IgD-negative memory B cell (primary cell): ENCODE measurements around the gene TRPM3. TPM values are rescaled to one million over a fixed set of nuclear protein-coding genes. Genes with fewer than 3 reads are reported as not detected.

ENCODE experiments used
- H3K27ac Mint-ChIP-seq, 3 donors: one replicate each; pipeline ENCODE4 v1.8.0; 2020 to 2022; ENCODE audit warnings: mild to moderate bottlenecking in 3 of 3, mixed read lengths in 3 of 3, moderate library complexity in 1 of 3
- H3K27me3 Mint-ChIP-seq: one replicate; pipeline ENCODE4 v1.8.0; 2021; ENCODE audit warnings: mixed read lengths
- H3K36me3 Mint-ChIP-seq: one replicate; pipeline ENCODE4 v1.8.0; 2020; ENCODE audit warnings: mild to moderate bottlenecking, mixed read lengths
- H3K4me1 Mint-ChIP-seq, 3 donors: one replicate each; pipeline ENCODE4 v1.8.0; 2020 to 2022; ENCODE audit warnings: mixed read lengths in 3 of 3, mild to moderate bottlenecking in 1 of 3
- H3K4me3 Mint-ChIP-seq, 4 donors: one replicate each; pipeline ENCODE4 v1.8.0; 2020 to 2022; ENCODE audit warnings: mild to moderate bottlenecking in 4 of 4, mixed read lengths in 4 of 4, moderate library complexity in 3 of 4
- H3K9me3 Mint-ChIP-seq, 3 donors: one replicate each; pipeline ENCODE4 v1.8.0; 2020 to 2021; ENCODE audit warnings: mixed read lengths in 3 of 3, mild to moderate bottlenecking in 1 of 3
- polyA plus RNA-seq: library from polyadenylated mRNA; unstranded; fragments of 300-500 nt; fragmentation: Illumina TruSeq; gene quantifications from one replicate; pipeline ENCODE4 v1.2.3, GENCODE V29; 2021

Gene TRPM3
- polyA plus RNA-seq, 1 donor from 2014 or later: not detected

GRCh38 chr9:70551396-70551795 lies 570.0 kb downstream of the TRPM3 start:
- H3K9me3 Mint-ChIP-seq: no peaks in the 10 kb centered on the region
- H3K27ac Mint-ChIP-seq: no peak overlapping the region
- H3K4me1 Mint-ChIP-seq: no peaks in the 10 kb centered on the region
- no peaks in the 10 kb centered on the region for H3K27me3 Mint-ChIP-seq
- no peaks in the 10 kb centered on the region for H3K36me3 Mint-ChIP-seq
- H3K4me3 Mint-ChIP-seq: no peak overlapping the region

GRCh38 chr9:70549926-70550325 lies 571.5 kb downstream of the TRPM3 start:
- H3K4me1 Mint-ChIP-seq: no peaks in the 10 kb centered on the region
- no peaks in the 10 kb centered on the region for H3K36me3 Mint-ChIP-seq
- no peaks in the 10 kb centered on the region for H3K27me3 Mint-ChIP-seq
- H3K27ac Mint-ChIP-seq: no peak overlapping the region
- H3K4me3 Mint-ChIP-seq: no peak overlapping the region
- no peaks in the 10 kb centered on the region for H3K9me3 Mint-ChIP-seq

- Mint-ChIP-seq H3K36me3 (no peaks in the 10 kb centered on the region), H3K9me3 (no peaks in the 10 kb centered on the region), H3K4me1 (no peaks in the 10 kb centered on the region), H3K27ac (no peak overlapping the region), H3K27me3 (peaks cover 2% of the 10 kb centered on the region), H3K4me3 (no peak overlapping the region)
Measured at GRCh38 chr9:70542311-70542931, 579.0 kb downstream of the TRPM3 start.

GRCh38 chr9:70540016-70540415 lies 581.4 kb downstream of the TRPM3 start:
- no peak overlapping the region for H3K27ac Mint-ChIP-seq
- H3K36me3 Mint-ChIP-seq: no peaks in the 10 kb centered on the region
- H3K27me3 Mint-ChIP-seq: peaks cover 5% of the 10 kb centered on the region
- no peak overlapping the region for H3K4me3 Mint-ChIP-seq
- no peaks in the 10 kb centered on the region for H3K4me1 Mint-ChIP-seq
- H3K9me3 Mint-ChIP-seq: no peaks in the 10 kb centered on the region

GRCh38 chr9:70539526-70539925 lies 581.9 kb downstream of the TRPM3 start:
- no peak overlapping the region for H3K27ac Mint-ChIP-seq
- H3K4me1 Mint-ChIP-seq: peaks cover 0 to 1% (median 0%) of the 10 kb centered on the region in 3 donors
- H3K36me3 Mint-ChIP-seq: no peaks in the 10 kb centered on the region
- H3K9me3 Mint-ChIP-seq: no peaks in the 10 kb centered on the region
- H3K4me3 Mint-ChIP-seq: no peak overlapping the region
- H3K27me3 Mint-ChIP-seq: peaks cover 6% of the 10 kb centered on the region

GRCh38 chr9:70539001-70539400 lies 582.4 kb downstream of the TRPM3 start:
- Mint-ChIP-seq H3K9me3 (no peaks in the 10 kb centered on the region), H3K36me3 (no peaks in the 10 kb centered on the region), H3K4me3 (no peak overlapping the region), H3K27me3 (peaks cover 6% of the 10 kb centered on the region), H3K4me1 (peaks cover 0 to 1% (median 0%) of the 10 kb centered on the region in 3 donors), H3K27ac (no peak overlapping the region)

- Mint-ChIP-seq H3K27ac (no peak overlapping the region), H3K27me3 (peaks cover 4% of the 10 kb centered on the region), H3K4me1 (peaks cover 0 to 1% (median 0%) of the 10 kb centered on the region in 3 donors), H3K9me3 (no peaks in the 10 kb centered on the region), H3K4me3 (no peak overlapping the region), H3K36me3 (no peaks in the 10 kb centered on the region)
Measured at GRCh38 chr9:70537084-70537483, 584.3 kb downstream of the TRPM3 start.

GRCh38 chr9:70535546-70536323 lies 585.7 kb downstream of the TRPM3 start:
- peaks cover 0 to 1% (median 0%) of the 10 kb centered on the region in 3 donors for H3K4me1 Mint-ChIP-seq
- H3K27me3 Mint-ChIP-seq: peaks cover 4% of the 10 kb centered on the region
- H3K27ac Mint-ChIP-seq: no peak overlapping the region
- H3K4me3 Mint-ChIP-seq: no peak overlapping the region
- no peaks in the 10 kb centered on the region for H3K36me3 Mint-ChIP-seq
- no peaks in the 10 kb centered on the region for H3K9me3 Mint-ChIP-seq

GRCh38 chr9:70534471-70534870 lies 587.0 kb downstream of the TRPM3 start:
- Mint-ChIP-seq H3K36me3 (no peaks in the 10 kb centered on the region), H3K4me3 (no peak overlapping the region), H3K9me3 (no peaks in the 10 kb centered on the region), H3K27ac (no peak overlapping the region), H3K27me3 (peaks cover 4% of the 10 kb centered on the region), H3K4me1 (peaks cover 0 to 1% (median 0%) of the 10 kb centered on the region in 3 donors)

GRCh38 chr9:70534061-70534460 lies 587.4 kb downstream of the TRPM3 start:
- H3K4me1 Mint-ChIP-seq: peaks cover 0 to 1% (median 0%) of the 10 kb centered on the region in 3 donors
- H3K36me3 Mint-ChIP-seq: no peaks in the 10 kb centered on the region
- H3K27ac Mint-ChIP-seq: no peak overlapping the region
- H3K27me3 Mint-ChIP-seq: peaks cover 4% of the 10 kb centered on the region
- H3K9me3 Mint-ChIP-seq: no peaks in the 10 kb centered on the region
- no peak overlapping the region for H3K4me3 Mint-ChIP-seq

- no peak overlapping the region for H3K27ac Mint-ChIP-seq
- no peaks in the 10 kb centered on the region for H3K9me3 Mint-ChIP-seq
- peaks cover 4% of the 10 kb centered on the region for H3K27me3 Mint-ChIP-seq
Measured at GRCh38 chr9:70533492-70533891, 587.9 kb downstream of the TRPM3 start.

GRCh38 chr9:70532716-70533115 lies 588.7 kb downstream of the TRPM3 start:
- H3K4me1 Mint-ChIP-seq: peaks cover 0 to 1% (median 0%) of the 10 kb centered on the region in 3 donors
- H3K27ac Mint-ChIP-seq: no peak overlapping the region
- no peak overlapping the region for H3K4me3 Mint-ChIP-seq
- H3K36me3 Mint-ChIP-seq: no peaks in the 10 kb centered on the region
- peaks cover 4% of the 10 kb centered on the region for H3K27me3 Mint-ChIP-seq
- no peaks in the 10 kb centered on the region for H3K9me3 Mint-ChIP-seq

More at GRCh38 chr9:70533492-70533891, 587.9 kb downstream of the TRPM3 start:
- peaks cover 0 to 1% (median 0%) of the 10 kb centered on the region in 3 donors for H3K4me1 Mint-ChIP-seq
- H3K4me3 Mint-ChIP-seq: no peak overlapping the region
- H3K36me3 Mint-ChIP-seq: no peaks in the 10 kb centered on the region

- Mint-ChIP-seq H3K36me3 (no peaks in the 10 kb centered on the region), H3K27ac (no peak overlapping the region), H3K27me3 (peaks cover 7% of the 10 kb centered on the region), H3K4me1 (peaks cover 0 to 1% (median 0%) of the 10 kb centered on the region in 3 donors), H3K9me3 (peaks cover 0 to 3% (median 2%) of the 10 kb centered on the region in 3 donors), H3K4me3 (no peak overlapping the region)
Measured at GRCh38 chr9:70531311-70531710, 590.1 kb downstream of the TRPM3 start.

GRCh38 chr9:70530716-70531115 lies 590.7 kb downstream of the TRPM3 start:
- H3K36me3 Mint-ChIP-seq: no peaks in the 10 kb centered on the region
- peaks cover 0 to 1% (median 0%) of the 10 kb centered on the region in 3 donors for H3K4me1 Mint-ChIP-seq
- no peak overlapping the region for H3K27ac Mint-ChIP-seq

GRCh38 chr9:70529833-70530232 lies 591.6 kb downstream of the TRPM3 start:
- no peak overlapping the region for H3K4me3 Mint-ChIP-seq
- H3K27me3 Mint-ChIP-seq: peaks cover 3% of the 10 kb centered on the region
- H3K36me3 Mint-ChIP-seq: no peaks in the 10 kb centered on the region
- peaks cover 3 to 8% (median 8%) of the 10 kb centered on the region in 3 donors for H3K9me3 Mint-ChIP-seq
- H3K4me1 Mint-ChIP-seq: peaks cover 0 to 1% (median 0%) of the 10 kb centered on the region in 3 donors
- H3K27ac Mint-ChIP-seq: no peak overlapping the region

More at GRCh38 chr9:70530716-70531115, 590.7 kb downstream of the TRPM3 start:
- Mint-ChIP-seq H3K4me3 (no peak overlapping the region), H3K9me3 (peaks cover 0 to 3% (median 3%) of the 10 kb centered on the region in 3 donors), H3K27me3 (peaks cover 7% of the 10 kb centered on the region)
